ENCODE results near the gene LETM1.

LETM1 gene

GRCh38 chr4:1804638-1805492, 51.1 kb downstream of the LETM1 start:
- DNase-seq: no peak

DNA sequence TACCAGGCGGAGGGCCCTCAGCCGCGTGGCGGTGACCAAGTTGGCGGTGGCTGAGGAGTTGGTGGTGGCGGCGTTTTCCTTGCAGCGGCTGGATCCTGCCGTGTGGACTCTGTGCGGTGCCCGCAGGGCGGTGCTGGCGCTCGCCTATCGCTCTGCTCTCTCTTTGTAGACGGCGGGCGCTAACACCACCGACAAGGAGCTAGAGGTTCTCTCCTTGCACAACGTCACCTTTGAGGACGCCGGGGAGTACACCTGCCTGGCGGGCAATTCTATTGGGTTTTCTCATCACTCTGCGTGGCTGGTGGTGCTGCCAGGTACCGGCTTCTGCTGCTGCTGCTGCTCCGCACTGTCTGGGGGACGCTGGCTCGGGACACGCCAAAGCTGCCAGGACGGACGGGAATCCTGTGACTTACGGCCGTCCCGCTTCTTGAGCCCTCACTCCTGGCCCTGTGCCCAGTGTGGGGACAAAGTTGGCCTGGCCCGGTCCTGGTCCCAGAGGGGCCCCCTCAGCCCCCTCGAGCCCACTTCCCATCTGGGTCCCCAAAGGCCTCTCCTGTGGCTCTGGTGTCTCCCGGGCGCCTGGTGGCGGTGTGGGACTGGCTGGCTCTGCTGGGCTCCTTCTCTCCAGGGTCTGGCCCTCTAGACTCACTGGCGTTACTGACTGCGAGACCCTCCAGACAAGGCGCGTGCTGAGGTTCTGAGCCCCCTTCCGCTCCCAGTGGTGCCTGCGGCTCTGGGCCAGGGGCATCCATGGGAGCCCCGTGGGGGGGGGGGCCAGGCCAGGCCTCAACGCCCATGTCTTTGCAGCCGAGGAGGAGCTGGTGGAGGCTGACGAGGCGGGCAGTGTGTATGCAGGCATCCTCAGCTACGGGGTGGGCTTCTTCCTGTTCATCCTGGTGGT, 52.2 kb downstream of the LETM1 start:
- no peak for DNase-seq

- no peak for DNase-seq
Measured at GRCh38 chr4:1802720-1803522, 53.0 kb downstream of the LETM1 start.

- no peak for DNase-seq
Measured at GRCh38 chr4:1802151-1802715, 53.7 kb downstream of the LETM1 start.

DNA sequence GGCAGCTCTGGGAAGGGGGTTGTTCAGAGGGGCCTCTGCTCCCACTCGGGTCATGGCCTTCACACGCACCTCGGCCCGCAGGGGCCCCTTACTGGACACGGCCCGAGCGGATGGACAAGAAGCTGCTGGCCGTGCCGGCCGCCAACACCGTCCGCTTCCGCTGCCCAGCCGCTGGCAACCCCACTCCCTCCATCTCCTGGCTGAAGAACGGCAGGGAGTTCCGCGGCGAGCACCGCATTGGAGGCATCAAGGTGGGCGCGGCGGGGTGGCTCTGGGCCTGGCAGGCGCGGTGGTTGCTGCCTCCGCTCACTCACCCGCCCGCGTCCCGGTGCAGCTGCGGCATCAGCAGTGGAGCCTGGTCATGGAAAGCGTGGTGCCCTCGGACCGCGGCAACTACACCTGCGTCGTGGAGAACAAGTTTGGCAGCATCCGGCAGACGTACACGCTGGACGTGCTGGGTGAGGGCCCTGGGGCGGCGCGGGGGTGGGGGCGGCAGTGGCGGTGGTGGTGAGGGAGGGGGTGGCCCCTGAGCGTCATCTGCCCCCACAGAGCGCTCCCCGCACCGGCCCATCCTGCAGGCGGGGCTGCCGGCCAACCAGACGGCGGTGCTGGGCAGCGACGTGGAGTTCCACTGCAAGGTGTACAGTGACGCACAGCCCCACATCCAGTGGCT, 54.5 kb downstream of the LETM1 start:
- DNase-seq: no peak

- no peak for DNase-seq
Measured at GRCh38 chr4:1800805-1801204, 55.2 kb downstream of the LETM1 start.

GRCh38 chr4:1799387-1800375, 56.3 kb downstream of the LETM1 start:
- no peak for DNase-seq

DNA sequence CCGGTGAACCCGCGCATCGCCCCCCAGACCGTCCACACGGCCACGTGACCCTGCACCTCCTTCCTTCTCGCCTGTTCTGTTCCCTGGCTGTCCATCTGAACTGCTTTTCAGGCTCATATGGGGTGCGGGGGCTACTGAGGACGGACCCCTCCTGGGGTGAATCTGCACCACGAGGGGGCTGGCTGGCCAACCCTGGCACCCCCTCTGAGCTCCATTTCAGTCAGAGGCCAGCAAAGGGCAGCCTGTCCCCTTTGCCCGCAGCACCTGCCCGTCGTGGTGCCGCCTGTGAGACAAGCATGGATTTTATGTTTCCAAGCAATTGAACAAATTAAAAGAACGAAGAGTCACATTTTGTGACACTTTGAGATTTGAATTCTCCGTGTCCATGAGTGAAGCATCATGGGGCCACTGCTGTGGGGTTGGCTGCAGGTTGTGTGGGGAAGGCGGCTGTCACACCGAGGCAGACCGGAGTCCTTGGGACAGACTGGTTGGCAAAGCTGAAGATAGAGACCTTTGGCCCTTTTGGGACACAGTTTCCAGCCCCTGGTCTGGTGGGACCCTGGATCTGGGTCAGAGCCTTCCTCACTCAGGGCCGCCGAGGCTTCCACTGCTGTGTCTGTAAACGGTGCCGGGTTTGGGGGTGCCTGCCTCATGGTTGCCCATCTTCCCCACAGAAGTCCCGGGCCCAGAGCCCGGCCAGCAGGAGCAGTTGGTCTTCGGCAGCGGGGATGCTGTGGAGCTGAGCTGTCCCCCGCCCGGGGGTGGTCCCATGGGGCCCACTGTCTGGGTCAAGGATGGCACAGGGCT, 57.2 kb downstream of the LETM1 start:
- no peak for DNase-seq

DNA sequence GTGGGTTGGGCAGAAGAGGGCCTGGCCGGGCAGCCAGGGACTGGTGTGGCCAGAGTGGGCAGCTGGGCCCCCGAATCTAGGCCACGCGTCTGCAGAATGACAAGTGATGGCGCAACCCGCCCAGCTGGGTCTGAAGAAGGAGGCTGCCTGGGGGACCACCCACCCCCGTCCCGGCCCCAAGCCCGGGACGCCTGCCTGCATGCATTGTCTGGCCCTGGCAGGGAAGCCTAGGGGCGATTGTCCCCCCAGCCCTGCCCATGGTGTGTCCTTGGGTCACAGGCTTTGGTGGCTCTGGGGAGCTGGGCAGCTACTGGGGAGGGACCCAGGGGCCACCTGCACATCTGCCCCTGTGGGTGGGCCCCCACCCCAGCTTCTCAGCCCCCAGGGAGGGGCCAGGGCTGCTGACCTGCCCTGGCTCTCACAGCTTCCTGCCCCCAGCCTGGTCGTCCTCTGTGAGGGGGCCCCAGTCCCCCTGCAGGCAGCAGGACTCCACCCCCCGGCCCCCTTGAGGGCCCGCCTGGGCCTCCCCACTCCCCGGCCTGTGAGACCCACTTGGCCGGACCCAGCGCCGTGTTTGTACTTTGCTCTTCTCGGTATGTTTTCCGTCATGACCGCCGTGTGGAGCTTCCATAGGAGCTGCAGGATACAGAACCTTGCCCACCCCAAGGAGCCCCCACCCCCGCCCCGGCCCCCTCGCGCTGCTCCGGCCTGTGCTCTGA, 57.9 kb downstream of the LETM1 start:
- DNase-seq: no peak

DNA sequence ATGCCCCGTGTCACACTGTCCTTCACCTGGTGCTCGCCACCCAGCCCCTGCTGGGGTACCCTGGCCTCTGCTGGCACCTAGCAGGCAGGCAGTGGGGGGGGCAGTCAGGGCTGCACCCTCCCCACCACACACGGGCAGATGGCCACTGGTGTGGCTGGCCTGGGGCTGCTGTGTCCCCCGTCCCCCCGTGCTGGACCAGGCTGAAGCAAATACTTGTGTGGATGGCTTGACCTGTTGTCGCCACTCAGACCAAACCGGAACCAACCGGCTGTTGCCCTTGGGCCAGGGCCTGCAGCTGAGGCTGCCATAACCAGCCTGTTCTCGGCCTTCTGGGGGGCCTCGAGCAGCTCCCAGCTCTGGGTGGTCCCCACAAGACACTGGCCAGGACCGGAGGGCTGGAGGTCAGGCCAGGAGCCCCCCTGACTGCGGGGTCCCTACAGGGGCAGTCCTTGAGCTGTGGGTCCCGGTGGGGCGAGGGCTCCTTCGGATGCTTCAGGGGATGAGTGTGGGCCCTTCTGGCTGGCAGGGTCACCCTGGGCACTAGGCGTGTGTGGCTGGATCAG, 58.6 kb downstream of the LETM1 start:
- DNase-seq: no peak

GRCh38 chr4:1796486-1797204, 59.3 kb downstream of the LETM1 start:
- no peak for DNase-seq

DNA sequence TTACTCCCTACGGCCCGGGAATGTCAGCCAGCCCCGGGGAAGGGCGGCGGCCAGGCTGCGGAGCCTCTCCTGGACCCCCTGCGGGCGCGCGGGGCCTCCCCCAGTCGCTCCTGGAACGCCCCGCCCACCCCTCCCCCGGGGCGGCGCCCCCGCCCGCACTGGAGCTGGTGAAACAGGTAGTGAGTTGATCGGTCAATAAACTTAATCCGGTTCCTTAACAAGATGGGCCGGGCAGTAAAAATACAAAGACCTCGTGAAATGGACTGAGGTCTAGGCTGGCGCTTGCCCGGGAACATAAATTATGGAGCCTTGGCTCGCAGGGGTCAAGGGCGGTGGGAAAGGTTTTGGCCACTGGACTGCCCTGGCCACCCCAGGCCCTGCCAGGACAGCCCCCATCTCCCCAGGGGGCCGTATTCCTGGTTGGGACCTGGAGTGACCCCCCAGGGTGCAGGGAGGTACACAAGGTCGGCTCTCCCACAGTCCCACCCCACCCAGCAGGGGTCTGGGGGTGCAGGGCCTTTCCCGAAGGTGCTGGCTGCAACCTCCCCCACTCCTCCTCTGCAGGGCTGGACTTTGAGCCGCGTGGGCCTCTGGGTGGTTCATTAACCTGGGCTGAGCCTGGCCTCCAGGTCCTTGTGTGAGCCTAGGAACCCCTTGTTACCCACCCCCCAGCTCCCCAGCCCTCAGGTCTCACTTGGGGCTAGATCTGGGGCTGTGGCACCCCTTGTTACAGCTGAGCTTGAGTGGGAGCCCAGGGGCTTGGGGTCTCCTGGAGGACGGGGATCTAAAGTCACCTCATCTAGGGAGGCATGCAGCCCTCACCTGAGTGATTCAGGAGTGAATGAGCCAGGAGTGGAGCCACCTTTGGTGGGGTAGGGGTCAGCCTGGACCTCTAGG, 60.4 kb downstream of the LETM1 start:
- DNase-seq: no peak

DNA sequence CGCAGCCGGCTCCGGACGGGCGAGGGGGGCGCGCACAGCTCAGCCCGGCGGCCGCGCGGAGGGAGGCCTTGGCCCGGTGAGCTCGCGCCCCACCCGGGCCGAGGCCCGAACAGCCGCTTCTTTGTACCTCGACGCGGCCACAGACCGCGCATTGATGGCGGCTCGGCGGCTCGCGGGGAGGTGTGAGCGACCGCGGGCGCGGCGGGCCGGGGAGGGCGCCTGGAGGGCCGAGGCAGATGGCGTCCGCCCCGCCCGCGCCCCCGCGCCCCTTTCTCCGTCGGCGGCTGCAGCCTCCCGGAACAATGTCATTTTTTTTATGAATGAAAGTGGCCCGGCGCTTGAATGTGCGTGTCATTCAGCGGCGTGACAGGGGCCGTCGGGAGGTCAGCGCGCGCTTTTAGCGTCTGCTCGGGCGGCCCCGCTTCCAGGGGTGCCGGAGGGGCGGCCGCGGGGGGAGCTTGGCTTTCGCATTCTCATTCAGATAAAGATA, 61.1 kb downstream of the LETM1 start:
- DNase-seq: no peak

GRCh38 chr4:1793940-1794808, 61.8 kb downstream of the LETM1 start:
- DNase-seq: no peak

- DNase-seq: peak; percentile 29
Measured at GRCh38 chr4:1793496-1793840, 62.5 kb downstream of the LETM1 start.
